K562 (cell line): ENCODE results near the gene NTRK3. TPM values are rescaled to one million over a fixed set of nuclear protein-coding genes. Genes with fewer than 3 reads are reported as not detected.

Experiments
- ATAC-seq: fragments of 200-7000 bp; cut with Tn5 transposase; 3 replicates; pipeline ENCODE4 v1.9.1; 2020; ENCODE audit warnings: moderate library complexity
- BruUV-seq: library from RNA; stranded (reverse); fragments of 400-500 nt; replicated peaks from 2 replicates; lab custom pipeline; 2021; lab: Mats Ljungman, UMichigan
- CTCF ChIA-PET: fragments of 300-600 bp; formaldehyde crosslinking; extraction: SDS; loops from one replicate; lab custom pipeline; 2021; ENCODE audit warnings: low intra/inter-chr PET ratio; lab: Yijun Ruan, JAX
- POLR2A ChIA-PET: fragments of 300-600, 350-650 bp; sonication (Branson Sonifier 250); formaldehyde crosslinking; extraction: SDS; loops from one replicate; lab custom pipeline; 2021; ENCODE audit warnings: antibody characterized with exemption, inconsistent platforms; lab: Yijun Ruan, JAX
- DNase-seq, 4 experiments: peaks; one replicate each; pipeline versions ENCODE4 v3.0.0 to v3.0.0-alpha.2; 2011 to 2018; ENCODE audit warnings: low spot score in 3 of 4, mixed read lengths in 3 of 4; ENCODE audit errors: extremely low read depth in 1 of 4
- FAIRE-seq: peaks from 2 replicates; lab custom pipeline; 2011; peaks lifted over from hg19 to GRCh38; lab: Jason Lieb, UNC
- H2AFZ ChIP-seq: 2 replicates; pipeline ENCODE4 v1.6.0; 2011; ENCODE audit warnings: low read depth, low read length, control low read depth, inconsistent platforms
- H3K27ac ChIP-seq: fragments of 200-600 bp; 3 replicates; pipeline ENCODE4 v1.8.0; 2011; ENCODE audit warnings: low read depth, mild to moderate bottlenecking, control low read depth, inconsistent platforms, low read length, moderate library complexity, mixed read lengths; ENCODE audit errors: extremely low read depth
- H3K27me3 ChIP-seq, 2 experiments: fragments of 300-600 bp in 1 of 2; 2 replicates in 1 of 2; 3 replicates in 1 of 2; pipeline versions ENCODE4 v1.6.0 to v1.8.0; 2011; ENCODE audit warnings: inconsistent platforms in 2 of 2, low read length in 2 of 2, mild to moderate bottlenecking in 1 of 2, mixed read lengths in 1 of 2, moderate library complexity in 1 of 2; ENCODE audit not compliant: control insufficient read depth in 2 of 2, insufficient read depth in 2 of 2
- H3K36me3 ChIP-seq: fragments of 300-600 bp; 3 replicates; pipeline ENCODE4 v1.8.0; 2011; ENCODE audit warnings: mild to moderate bottlenecking, low read length, inconsistent platforms; ENCODE audit not compliant: control insufficient read depth, insufficient read depth
- H3K4me1 ChIP-seq, 2 experiments: fragments of 200-600 bp in 1 of 2; replicated peaks in 1 of 2; 2 replicates in 1 of 2; 3 replicates in 1 of 2; pipeline versions ENCODE4 v1.5.1 to v1.8.0; 2011; ENCODE audit warnings: inconsistent platforms in 2 of 2, low read length in 2 of 2, mild to moderate bottlenecking in 1 of 2, mixed read lengths in 1 of 2, moderate library complexity in 1 of 2; ENCODE audit not compliant: control insufficient read depth in 2 of 2, insufficient read depth in 2 of 2
- H3K4me2 ChIP-seq: 2 replicates; pipeline ENCODE4 v1.6.1; 2011; ENCODE audit warnings: low read length, control low read depth, inconsistent platforms, mixed read lengths; ENCODE audit not compliant: insufficient read depth
- H3K4me3 ChIP-seq: fragments of 200-600 bp; sonication (generic), shearing (Covaris generic); 2 replicates; pipeline ENCODE4 v1.5.1; 2016; ENCODE audit warnings: control low read depth, inconsistent platforms
- H3K79me2 ChIP-seq: fragments of 200-600 bp; 3 replicates; pipeline ENCODE4 v1.8.0; 2011; ENCODE audit warnings: low read length, inconsistent platforms; ENCODE audit not compliant: control insufficient read depth, insufficient read depth
- H3K9ac ChIP-seq, 2 experiments: 2 replicates each; pipeline versions ENCODE4 v1.6.0 to v1.6.1; 2011; ENCODE audit warnings: low read depth in 2 of 2, low read length in 2 of 2, control low read depth in 1 of 2, inconsistent platforms in 1 of 2, mild to moderate bottlenecking in 1 of 2, mixed read lengths in 1 of 2; ENCODE audit not compliant: insufficient read depth in 1 of 2
- H3K9me1 ChIP-seq: one replicate; pipeline ENCODE4 v1.6.0; 2011; ENCODE audit warnings: inconsistent platforms, mild to moderate bottlenecking, low read length, moderate library complexity; ENCODE audit not compliant: control insufficient read depth, insufficient read depth
- H3K9me3 ChIP-seq: replicated peaks from 2 replicates; pipeline ENCODE4 v1.5.1; 2011; ENCODE audit warnings: low read depth, low read length, inconsistent platforms; ENCODE audit not compliant: control insufficient read depth, insufficient read depth
- H4K20me1 ChIP-seq: replicated peaks from 2 replicates; pipeline ENCODE4 v1.6.1; 2011; ENCODE audit warnings: low read length, inconsistent platforms, mixed read lengths; ENCODE audit not compliant: control insufficient read depth, insufficient read depth
- ARHGAP35 ChIP-seq: fragments of 450-650 bp; IDR thresholded peaks from 2 replicates; pipeline ENCODE4 v1.6.1; 2018; ENCODE audit not compliant: partially characterized antibody
- ARNT ChIP-seq, 2 experiments: fragments of 450-650 bp; IDR thresholded peaks; 2 replicates each; pipeline ENCODE4 v1.6.1; 2016; ENCODE audit warnings: mild to moderate bottlenecking in 1 of 2
- CSDE1 ChIP-seq, 2 experiments: fragments of 450-650 bp; IDR thresholded peaks; 2 replicates each; pipeline ENCODE4 v1.6.1; 2016; ENCODE audit warnings: mild to moderate bottlenecking in 1 of 2
- ESRRB ChIP-seq: fragments of 250-450 bp; sonication (Bioruptor Pico); IDR thresholded peaks from 2 replicates; pipeline ENCODE4 v1.5.0; 2020; ENCODE audit warnings: mild to moderate bottlenecking, moderate library complexity, borderline replicate concordance
- MAFK ChIP-seq: IDR thresholded peaks from 2 replicates; pipeline ENCODE4 v1.6.1; 2011; ENCODE audit warnings: low read length, improper control_type of control experiment
- NFATC3 ChIP-seq: fragments of 450-650 bp; IDR thresholded peaks from 2 replicates; pipeline ENCODE4 v1.6.1; 2017; ENCODE audit warnings: mild to moderate bottlenecking
- PCBP1 ChIP-seq: fragments of 200-400 bp; formaldehyde crosslinking; IDR thresholded peaks from 2 replicates; pipeline ENCODE4 v1.6.1; 2018; ENCODE audit warnings: mild to moderate bottlenecking, low read depth, low read length; ENCODE audit not compliant: poor library complexity, severe bottlenecking
- PHF8 ChIP-seq: fragments of 200-600 bp; sonication (generic); IDR thresholded peaks from 2 replicates; pipeline ENCODE4 v1.6.1; 2012; ENCODE audit warnings: mixed run types, mild to moderate bottlenecking, inconsistent platforms, low read length, moderate library complexity, borderline replicate concordance
- SAFB ChIP-seq: fragments of 200-400 bp; formaldehyde crosslinking; IDR thresholded peaks from 2 replicates; pipeline ENCODE4 v1.6.1; 2017; ENCODE audit warnings: low read depth, low read length, borderline replicate concordance
- SP1 ChIP-seq: sonication (generic); formaldehyde crosslinking; IDR thresholded peaks from 2 replicates; pipeline ENCODE4 v1.8.1; 2022; ENCODE audit warnings: mild to moderate bottlenecking, missing genetic modification reagents
- TAL1 ChIP-seq: fragments of 450-650 bp; IDR thresholded peaks from 2 replicates; pipeline ENCODE4 v1.6.1; 2016; ENCODE audit warnings: mild to moderate bottlenecking
- TCF7L2 ChIP-seq: fragments of 150-350 bp; IDR thresholded peaks from 2 replicates; pipeline ENCODE4 v1.6.1; 2016; ENCODE audit warnings: low read depth, mild to moderate bottlenecking, low read length, moderate library complexity
- ZBTB17 ChIP-seq: fragments of 450-650 bp; formaldehyde crosslinking; IDR thresholded peaks from 2 replicates; pipeline ENCODE4 v1.4.0; 2020; ENCODE audit warnings: mild to moderate bottlenecking
- ZNF311 ChIP-seq: fragments of 250-450 bp; sonication (Bioruptor Pico); IDR thresholded peaks from 2 replicates; pipeline ENCODE4 v1.4.0; 2020; ENCODE audit warnings: mild to moderate bottlenecking, moderate library complexity
- ZNF696 ChIP-seq: fragments of 250-450 bp; sonication (Bioruptor Pico); conservative IDR thresholded peaks from 2 replicates; pipeline ENCODE4 v1.4.0; 2020; ENCODE audit warnings: mild to moderate bottlenecking, moderate library complexity
- WGBS: fragments of 100-300 bp; shearing (Covaris generic); methylation state at CpG from one replicate; pipeline ENCODE4 v1.1.6; 2016; ENCODE audit warnings: low coverage, mixed read lengths; ENCODE audit not compliant: insufficient coverage; ENCODE audit errors: missing lambda C conversion rate; 5-methylcytosine and 5-hydroxymethylcytosine counted together
- in situ Hi-C: fragments of 300-500 bp; cut with MboI; formaldehyde crosslinking; loops from 4 replicates; pipeline ENCODE4 v1.15.0; 2018; ENCODE audit warnings: inconsistent platforms, mixed read lengths
- intact Hi-C: fragments of 100-400 bp; cut with micrococcal nuclease; formaldehyde crosslinking; loops from 2 replicates; pipeline ENCODE4 v1.14.2; 2022
- polyA plus RNA-seq, 8 experiments: library from polyadenylated mRNA; depleted of rRNA in 4 of 8; stranded (reverse) in 5 of 8; unstranded in 3 of 8; fragments of >200 nt; fragmentation: Nextera tagmentation in 2 of 8; fragmentation: Illumina TruSeq in 1 of 8; extraction: Ambion mirVana in 2 of 8; extraction: Trizol in 1 of 8; gene quantifications; 2 replicates each; pipeline versions ENCODE4 v1.2.1 to v1.2.3, GENCODE V29; 2011 to 2014; ENCODE audit warnings: inconsistent platforms in 1 of 8, missing spikeins in 1 of 8
- total RNA-seq, 7 experiments: library from RNA; depleted of rRNA in 6 of 7; stranded (reverse); fragments of >200 nt in 6 of 7; fragmentation: Illumina TruSeq in 2 of 7; extraction: Trizol in 2 of 7; gene quantifications; 2 replicates each; pipeline versions ENCODE4 v1.2.1 to v1.2.3, GENCODE V29; 2011 to 2021; ENCODE audit warnings: low replicate concordance in 1 of 7
- TF ChIP-seq, protein P1 (sequence below): sonication (generic); formaldehyde crosslinking; IDR thresholded peaks from 2 replicates; pipeline ENCODE4 v1.9.0; 2022; ENCODE audit warnings: mild to moderate bottlenecking, missing genetic modification reagents
- TF ChIP-seq, protein P2 (sequence below): conservative IDR thresholded peaks from 2 replicates; pipeline ENCODE4 v1.6.1; 2011; ENCODE audit warnings: low read depth, mild to moderate bottlenecking, low read length; ENCODE audit not compliant: control insufficient read depth
- TF ChIP-seq, protein P3 (sequence below): fragments of 450-650 bp; formaldehyde crosslinking; IDR thresholded peaks from 2 replicates; pipeline ENCODE4 v1.4.0; 2020; ENCODE audit warnings: mild to moderate bottlenecking, moderate library complexity
- TF ChIP-seq, protein P4 (sequence below): fragments of 450-650 bp; IDR thresholded peaks from 2 replicates; pipeline ENCODE4 v1.6.1; 2016; ENCODE audit warnings: missing biosample characterization, missing genetic modification characterization

NTRK3 gene
- total and polyA plus RNA-seq, 9 of the 15 experiments (the other 6 are each of a cell fraction or from before 2014, with no cell fraction given): 0.11 to 0.13 TPM; not detected in 7

DNA sequence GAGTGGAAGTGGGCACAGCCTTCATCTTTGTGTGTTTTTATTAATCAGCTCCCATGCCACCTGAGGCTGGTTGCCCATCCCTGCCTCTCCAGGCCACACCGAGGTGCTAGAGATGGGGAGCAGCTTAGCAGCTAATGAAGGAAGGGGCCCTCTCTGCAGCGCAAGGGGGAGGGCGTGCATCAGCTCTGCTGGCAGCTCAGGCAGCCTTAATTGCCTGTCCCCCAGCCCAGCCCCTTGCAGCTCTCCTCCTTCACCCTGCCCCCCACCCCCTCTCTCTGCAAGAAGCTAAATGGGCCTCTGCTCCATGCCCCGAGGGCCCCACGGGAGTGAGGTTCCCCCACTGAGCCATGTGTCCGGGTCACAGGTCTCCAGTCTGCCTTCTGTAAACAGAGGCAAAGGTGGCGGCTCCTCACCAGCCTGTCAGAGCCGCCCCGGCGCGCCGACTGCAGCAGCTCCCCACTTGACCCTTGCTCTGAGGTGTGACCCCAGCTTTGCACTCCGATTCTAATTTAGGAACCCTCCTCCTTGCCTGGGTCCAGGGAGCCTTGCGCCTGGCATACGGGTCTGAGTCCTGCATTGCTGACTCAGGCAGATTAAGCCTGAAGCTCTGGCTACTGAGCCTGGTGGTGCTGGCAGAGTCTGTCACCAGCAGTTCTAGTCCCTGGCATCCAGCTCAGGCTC lies 27.9 kb upstream of the NTRK3 start (continued):
- TF ChIP-seq, protein P1, sequence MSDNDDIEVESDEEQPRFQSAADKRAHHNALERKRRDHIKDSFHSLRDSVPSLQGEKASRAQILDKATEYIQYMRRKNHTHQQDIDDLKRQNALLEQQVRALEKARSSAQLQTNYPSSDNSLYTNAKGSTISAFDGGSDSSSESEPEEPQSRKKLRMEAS (CRISPR knock-in tag): no peak
- TF ChIP-seq CSDE1 (IDR thresholded peaks at IDR 0.05) (no peak), ZNF696 (CRISPR knock-in tag) (no peak), ARNT (IDR thresholded peaks at IDR 0.05) (no peak), PCBP1 (no peak), TAL1 (no peak)
- TF ChIP-seq, protein P2, sequence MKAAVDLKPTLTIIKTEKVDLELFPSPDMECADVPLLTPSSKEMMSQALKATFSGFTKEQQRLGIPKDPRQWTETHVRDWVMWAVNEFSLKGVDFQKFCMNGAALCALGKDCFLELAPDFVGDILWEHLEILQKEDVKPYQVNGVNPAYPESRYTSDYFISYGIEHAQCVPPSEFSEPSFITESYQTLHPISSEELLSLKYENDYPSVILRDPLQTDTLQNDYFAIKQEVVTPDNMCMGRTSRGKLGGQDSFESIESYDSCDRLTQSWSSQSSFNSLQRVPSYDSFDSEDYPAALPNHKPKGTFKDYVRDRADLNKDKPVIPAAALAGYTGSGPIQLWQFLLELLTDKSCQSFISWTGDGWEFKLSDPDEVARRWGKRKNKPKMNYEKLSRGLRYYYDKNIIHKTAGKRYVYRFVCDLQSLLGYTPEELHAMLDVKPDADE: no peak

DNA sequence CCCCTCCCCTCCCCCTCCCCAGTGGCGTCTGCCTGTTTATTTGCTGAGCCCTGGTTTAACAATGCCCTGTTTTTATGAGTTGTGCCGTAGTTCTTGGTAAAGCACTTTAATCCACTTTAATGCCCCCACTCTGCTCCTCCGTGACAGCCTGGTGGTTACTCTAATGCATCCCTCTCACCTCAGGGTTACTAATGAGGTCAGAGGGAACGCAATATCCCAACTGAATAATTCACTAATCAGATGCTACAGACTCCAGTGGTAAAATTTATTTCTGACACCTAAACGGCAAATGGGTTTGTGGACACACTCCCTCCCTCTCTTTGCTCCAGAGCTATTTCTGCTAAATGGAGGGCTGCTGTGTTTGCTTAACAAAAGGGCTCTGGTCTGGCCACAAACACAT lies 26.1 kb upstream of the NTRK3 start:
- FAIRE-seq (no peak), DNase-seq (no peak), ATAC-seq (no peak)
- ChIA-PET POLR2A (interaction anchor here (0.6 kb wide), 1 partner anchor 33 kb away, joined by 3 read pairs; no protein-coding TSS in a partner anchor), CTCF (no interaction called here)
- no peak overlapping the region for H3K27ac ChIP-seq
- no peaks in the 10 kb centered on the region for H3K36me3 ChIP-seq
- intact Hi-C loops (no loop called here), in situ Hi-C loops (no loop called here)
- no TSS peak for BruUV-seq
- 8% methylated on average over 4 of the region's 5 CpGs for WGBS
- H3K4me1 ChIP-seq: no peaks in the 10 kb centered on the region
- H2AFZ ChIP-seq: no peak overlapping the region
- H3K9ac ChIP-seq: no peak overlapping the region
- peaks cover 0 to 4% of the 10 kb centered on the region in 2 experiments; a peak in 3 of 5 replicates for H3K27me3 ChIP-seq
- H3K9me3 ChIP-seq: no peaks in the 10 kb centered on the region
- H3K4me3 ChIP-seq: no peak overlapping the region
- no peaks in the 10 kb centered on the region for H3K9me1 ChIP-seq
- H3K79me2 ChIP-seq: no peaks in the 10 kb centered on the region
- H4K20me1 ChIP-seq: no peaks in the 10 kb centered on the region; the same call in 1 of the 2 replicates
- no peak overlapping the region for H3K4me2 ChIP-seq
- no peak for TF ChIP-seq SP1 (CRISPR knock-in tag)
- TF ChIP-seq ZBTB17 (CRISPR knock-in tag): no peak
- TF ChIP-seq NFATC3: no peak
- TF ChIP-seq PHF8: no peak
- TF ChIP-seq MAFK: no peak
- no peak for TF ChIP-seq ESRRB
- TF ChIP-seq SAFB: no peak
- no peak for TF ChIP-seq TCF7L2
- TF ChIP-seq, protein P3, sequence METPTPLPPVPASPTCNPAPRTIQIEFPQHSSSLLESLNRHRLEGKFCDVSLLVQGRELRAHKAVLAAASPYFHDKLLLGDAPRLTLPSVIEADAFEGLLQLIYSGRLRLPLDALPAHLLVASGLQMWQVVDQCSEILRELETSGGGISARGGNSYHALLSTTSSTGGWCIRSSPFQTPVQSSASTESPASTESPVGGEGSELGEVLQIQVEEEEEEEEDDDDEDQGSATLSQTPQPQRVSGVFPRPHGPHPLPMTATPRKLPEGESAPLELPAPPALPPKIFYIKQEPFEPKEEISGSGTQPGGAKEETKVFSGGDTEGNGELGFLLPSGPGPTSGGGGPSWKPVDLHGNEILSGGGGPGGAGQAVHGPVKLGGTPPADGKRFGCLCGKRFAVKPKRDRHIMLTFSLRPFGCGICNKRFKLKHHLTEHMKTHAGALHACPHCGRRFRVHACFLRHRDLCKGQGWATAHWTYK: no peak
- TF ChIP-seq, protein P4, sequence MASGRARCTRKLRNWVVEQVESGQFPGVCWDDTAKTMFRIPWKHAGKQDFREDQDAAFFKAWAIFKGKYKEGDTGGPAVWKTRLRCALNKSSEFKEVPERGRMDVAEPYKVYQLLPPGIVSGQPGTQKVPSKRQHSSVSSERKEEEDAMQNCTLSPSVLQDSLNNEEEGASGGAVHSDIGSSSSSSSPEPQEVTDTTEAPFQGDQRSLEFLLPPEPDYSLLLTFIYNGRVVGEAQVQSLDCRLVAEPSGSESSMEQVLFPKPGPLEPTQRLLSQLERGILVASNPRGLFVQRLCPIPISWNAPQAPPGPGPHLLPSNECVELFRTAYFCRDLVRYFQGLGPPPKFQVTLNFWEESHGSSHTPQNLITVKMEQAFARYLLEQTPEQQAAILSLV (tag): no peak
- no peak for TF ChIP-seq ZNF311 (CRISPR knock-in tag)
- TF ChIP-seq ARHGAP35: no peak
